ENCODE data around the gene SLC9B1. TPM values are rescaled to one million over a fixed set of nuclear protein-coding genes. Genes with fewer than 3 reads are reported as not detected.
"Not testable (repeated sequence)": the region's sequence is repeated elsewhere in the genome, so short reads cannot be mapped to it uniquely, and the experiment has no call there.

The SLC9B1 gene
- polyA plus RNA-seq, 1 experiment = 0.35 TPM

GRCh38 chr4:102878901-102879300 lies 140.6 kb downstream of the SLC9B1 start:
- Histone ChIP-seq H3K27ac (ENCODE audit: low read depth, low read length) (no peak overlapping the region), H3K27me3 (ENCODE audit: control insufficient read depth, insufficient read depth, low read length) (no peaks in the 10 kb centered on the region), H3K9me3 (ENCODE audit: control insufficient read depth, insufficient read depth, low read length) (peaks cover 14% of the 10 kb centered on the region), H3K4me3 (ENCODE audit: low read depth, low read length) (no peak overlapping the region)
- ChIA-PET POLR2A (no interaction called here), CTCF (no interaction called here)
- no peak for TF ChIP-seq CTCF (IDR thresholded peaks at IDR 0.05; ENCODE audit: low read depth, low read length)
- DNase-seq (ENCODE audit: low read depth, low spot score) = no peak

DNA sequence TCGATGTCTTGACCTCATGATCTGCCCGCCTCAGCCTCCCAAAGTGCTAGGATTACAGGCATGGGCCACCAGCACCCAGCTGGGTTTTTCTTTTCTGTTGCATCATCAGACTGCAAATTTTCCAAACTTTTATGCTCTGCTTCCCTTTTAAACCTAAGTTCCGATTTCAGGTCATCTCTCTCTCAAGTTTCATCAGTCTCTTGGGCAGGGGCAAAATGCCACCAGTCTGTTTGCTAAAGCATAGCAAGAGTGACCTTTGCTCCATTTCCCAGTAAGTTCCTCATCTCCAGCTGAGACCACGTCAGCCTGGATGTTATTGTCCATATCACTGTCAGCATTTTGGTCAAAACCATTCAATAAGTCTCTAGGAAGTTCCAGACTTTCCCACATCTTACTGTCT lies 141.2 kb downstream of the SLC9B1 start:
- Histone ChIP-seq H3K9me3 (ENCODE audit: control insufficient read depth, insufficient read depth, low read length) (peaks cover 14% of the 10 kb centered on the region), H3K27ac (ENCODE audit: low read depth, low read length) (peak overlapping the region; percentile 4)
- H3K4me3 ChIP-seq (ENCODE audit: low read depth, low read length); H3K27me3 ChIP-seq (ENCODE audit: control insufficient read depth, insufficient read depth, low read length); POLR2A ChIA-PET; DNase-seq (ENCODE audit: low read depth, low spot score); CTCF ChIA-PET: not testable (repeated sequence)

DNA sequence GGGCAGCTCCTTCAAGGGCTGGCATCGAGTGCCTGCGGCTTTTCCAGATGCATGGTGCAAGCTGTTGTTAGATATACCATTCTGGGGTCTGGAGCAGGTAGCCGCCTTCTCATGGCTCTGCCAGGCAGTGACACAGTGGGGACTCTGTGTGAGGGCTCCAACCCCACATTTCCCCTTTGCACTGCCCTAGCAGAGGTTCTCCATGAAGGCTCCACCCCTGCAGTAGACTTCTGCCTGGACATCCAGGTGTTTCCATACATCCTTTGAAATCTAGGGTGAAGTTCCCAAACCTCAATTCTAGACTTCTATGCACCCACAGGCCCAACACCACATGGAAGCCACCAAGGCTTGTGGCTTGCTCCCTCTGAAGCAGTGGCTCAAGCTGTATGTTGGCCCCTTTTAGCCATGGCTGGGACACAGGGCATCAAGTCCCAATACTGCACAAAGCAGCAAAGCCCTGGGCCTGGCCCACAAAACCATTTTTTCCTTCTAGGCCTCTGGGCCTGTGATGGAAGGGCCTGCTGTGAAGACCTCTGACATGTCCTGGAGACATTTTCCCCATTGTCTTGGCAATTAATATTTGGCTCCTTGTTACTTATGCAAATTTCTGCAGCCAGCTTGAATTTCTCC lies 141.9 kb downstream of the SLC9B1 start:
- POLR2A ChIA-PET; H3K4me3 ChIP-seq (ENCODE audit: low read depth, low read length); H3K27me3 ChIP-seq (ENCODE audit: control insufficient read depth, insufficient read depth, low read length); DNase-seq (ENCODE audit: low read depth, low spot score); H3K27ac ChIP-seq (ENCODE audit: low read depth, low read length): not testable (repeated sequence)
- CTCF ChIA-PET = interaction anchor here (0.6 kb wide), 1 partner anchor 889 kb away, joined by 3 read pairs; no protein-coding TSS in a partner anchor
- H3K9me3 ChIP-seq (ENCODE audit: control insufficient read depth, insufficient read depth, low read length) = peaks cover 14% of the 10 kb centered on the region

GRCh38 chr4:102871772-102872171 lies 147.7 kb downstream of the SLC9B1 start:
- CTCF ChIA-PET = no interaction called here
- no peak for DNase-seq (ENCODE audit: low read depth, low spot score)
- TF ChIP-seq CTCF (IDR thresholded peaks at IDR 0.05; ENCODE audit: low read depth, low read length) = no peak
- Histone ChIP-seq H3K27me3 (ENCODE audit: control insufficient read depth, insufficient read depth, low read length) (no peaks in the 10 kb centered on the region), H3K27ac (ENCODE audit: low read depth, low read length) (no peak overlapping the region), H3K9me3 (ENCODE audit: control insufficient read depth, insufficient read depth, low read length) (peaks cover 5% of the 10 kb centered on the region; the same call in 1 of the 2 replicates), H3K4me3 (ENCODE audit: low read depth, low read length) (no peak overlapping the region)
- POLR2A ChIA-PET = no interaction called here

DNA sequence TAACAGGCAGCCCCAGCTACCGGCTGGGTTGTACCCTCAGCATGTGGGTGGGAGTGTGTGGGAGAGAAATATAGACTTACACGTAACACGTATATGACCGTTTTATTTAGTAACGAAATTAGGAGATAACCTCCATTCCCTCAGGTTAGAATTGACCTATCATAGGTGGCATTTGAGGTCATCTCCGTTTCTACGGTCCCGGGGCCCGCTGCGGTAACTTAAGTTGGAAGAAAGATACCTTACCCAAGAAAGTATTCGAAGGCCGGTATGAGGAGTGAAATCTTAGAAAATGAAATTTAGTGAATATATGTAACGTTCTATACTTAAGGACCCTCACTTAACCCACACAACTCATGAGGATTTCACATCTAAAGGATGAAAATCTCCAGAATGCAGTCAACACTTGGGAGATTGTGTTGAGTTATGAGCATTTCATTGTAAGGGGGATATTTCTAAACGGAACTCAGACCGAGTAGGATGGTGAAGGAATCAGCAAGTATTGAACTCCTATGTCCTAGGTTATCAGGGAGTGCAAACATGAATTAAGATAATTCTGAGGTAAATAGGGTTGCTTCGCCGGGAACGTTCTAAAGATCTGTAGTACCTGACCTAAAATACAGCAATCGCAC lies 149.8 kb downstream of the SLC9B1 start:
- H3K27ac ChIP-seq (ENCODE audit: low read depth, low read length) = peak overlapping the region; percentile 87
- CTCF ChIA-PET = interaction anchor here (0.5 to 1.4 kb wide), 4 partner anchors 244 to 440 kb away, joined by 3 to 8 read pairs (median 4); no protein-coding TSS in a partner anchor
- TF ChIP-seq CTCF (IDR thresholded peaks at IDR 0.05; ENCODE audit: low read depth, low read length) = no peak
- POLR2A ChIA-PET = interaction anchor here (1.0 to 2.2 kb wide), 4 partner anchors 43 to 249 kb away, joined by 3 to 46 read pairs (median 4); partner anchors contain the start of gene UBE2D3
- no peaks in the 10 kb centered on the region for H3K27me3 ChIP-seq (ENCODE audit: control insufficient read depth, insufficient read depth, low read length)
- H3K9me3 ChIP-seq (ENCODE audit: control insufficient read depth, insufficient read depth, low read length) = no peaks in the 10 kb centered on the region
- DNase-seq (ENCODE audit: low read depth, low spot score) = no peak
- peak overlapping the region; percentile 91 for H3K4me3 ChIP-seq (ENCODE audit: low read depth, low read length)

Data from AG04450 (cell line).